H9 (cell line): ENCODE measurements around the gene SERF2. TPM values are rescaled to one million over a fixed set of nuclear protein-coding genes. Genes with fewer than 3 reads are reported as not detected.

ENCODE experiments used
- DNase-seq: peaks from one replicate; pipeline ENCODE4 v3.0.0-alpha.2; 2017
- H2AFZ ChIP-seq: one replicate; pipeline ENCODE4 v1.6.1; 2013; ENCODE audit warnings: mild to moderate bottlenecking, low read length, control low read depth, moderate library complexity
- H2AK5ac ChIP-seq: 2 replicates; pipeline ENCODE4 v1.6.1; 2013; ENCODE audit warnings: low read length, control low read depth, mixed read lengths; ENCODE audit not compliant: insufficient read length
- H2BK120ac ChIP-seq: one replicate; pipeline ENCODE4 v1.6.1; 2013; ENCODE audit warnings: low read depth, mild to moderate bottlenecking, low read length, control low read depth, inconsistent platforms; ENCODE audit not compliant: poor library complexity, severe bottlenecking
- H2BK12ac ChIP-seq: 2 replicates; pipeline ENCODE4 v1.6.1; 2013; ENCODE audit warnings: low read length, control low read depth, mixed read lengths, low read depth; ENCODE audit not compliant: insufficient read length
- H2BK15ac ChIP-seq: 2 replicates; pipeline ENCODE4 v1.6.1; 2013; ENCODE audit warnings: low read depth, low read length, control low read depth
- H2BK20ac ChIP-seq: one replicate; pipeline ENCODE4 v1.6.1; 2013; ENCODE audit warnings: low read depth, mild to moderate bottlenecking, low read length, control low read depth, inconsistent platforms; ENCODE audit not compliant: poor library complexity, severe bottlenecking
- H2BK5ac ChIP-seq: 2 replicates; pipeline ENCODE4 v1.6.1; 2013; ENCODE audit warnings: low read length, control low read depth, mixed read lengths; ENCODE audit not compliant: insufficient read length
- H3K14ac ChIP-seq: 2 replicates; pipeline ENCODE4 v1.6.1; 2013; ENCODE audit warnings: low read length, control low read depth; ENCODE audit not compliant: insufficient read depth
- H3K18ac ChIP-seq: 2 replicates; pipeline ENCODE4 v1.6.1; 2013; ENCODE audit warnings: low read depth, mild to moderate bottlenecking, mixed read lengths, low read length, control low read depth; ENCODE audit not compliant: insufficient read length
- H3K23ac ChIP-seq: 2 replicates; pipeline ENCODE4 v1.6.1; 2013; ENCODE audit warnings: low read length, control low read depth, mixed read lengths, low read depth; ENCODE audit not compliant: insufficient read length
- H3K23me2 ChIP-seq: 2 replicates; pipeline ENCODE4 v1.6.1; 2013; ENCODE audit warnings: low read depth, mild to moderate bottlenecking, mixed read lengths, low read length, control low read depth; ENCODE audit not compliant: insufficient read length, poor library complexity, severe bottlenecking
- H3K27ac ChIP-seq: 2 replicates; pipeline ENCODE4 v1.5.1; 2013; ENCODE audit warnings: low read length, control low read depth, mixed read lengths, low read depth; ENCODE audit not compliant: insufficient read length
- H3K27me3 ChIP-seq: 2 replicates; pipeline ENCODE4 v1.6.1; 2013; ENCODE audit warnings: low read length, control low read depth, inconsistent platforms; ENCODE audit not compliant: insufficient read depth
- H3K4ac ChIP-seq: 2 replicates; pipeline ENCODE4 v1.6.1; 2013; ENCODE audit warnings: low read depth, mild to moderate bottlenecking, control low read depth, inconsistent platforms, low read length, moderate library complexity
- H3K4me1 ChIP-seq: 2 replicates; pipeline ENCODE4 v1.6.1; 2013; ENCODE audit warnings: low read length, control low read depth, inconsistent platforms; ENCODE audit not compliant: insufficient read depth
- H3K4me2 ChIP-seq: 2 replicates; pipeline ENCODE4 v1.6.1; 2013; ENCODE audit warnings: low read length, control low read depth, mixed read lengths; ENCODE audit not compliant: insufficient read length, insufficient read depth
- H3K56ac ChIP-seq: 2 replicates; pipeline ENCODE4 v1.6.1; 2013; ENCODE audit warnings: low read depth, mild to moderate bottlenecking, mixed read lengths, low read length, control low read depth; ENCODE audit not compliant: insufficient read length
- H3K79me1 ChIP-seq: 2 replicates; pipeline ENCODE4 v1.6.1; 2013; ENCODE audit warnings: low read depth, mild to moderate bottlenecking, moderate library complexity, low read length, control low read depth, inconsistent platforms; ENCODE audit not compliant: insufficient read depth, poor library complexity, severe bottlenecking
- H3K79me2 ChIP-seq: 2 replicates; pipeline ENCODE4 v1.6.1; 2013; ENCODE audit warnings: low read length, control low read depth, inconsistent platforms; ENCODE audit not compliant: insufficient read depth
- H3K9ac ChIP-seq: 2 replicates; pipeline ENCODE4 v1.6.1; 2013; ENCODE audit warnings: low read length, control low read depth, mixed read lengths; ENCODE audit not compliant: insufficient read length; ENCODE audit errors: extremely low read depth
- H3K9me3 ChIP-seq: one replicate; pipeline ENCODE4 v1.6.1; 2013; ENCODE audit warnings: low read depth, low read length, inconsistent platforms; ENCODE audit not compliant: control insufficient read depth
- H3T11ph ChIP-seq: one replicate; pipeline ENCODE4 v1.6.1; 2013; ENCODE audit warnings: mild to moderate bottlenecking, low read length, control low read depth, inconsistent platforms
- H4K20me1 ChIP-seq: one replicate; pipeline ENCODE4 v1.6.1; 2013; ENCODE audit not compliant: control insufficient read depth, insufficient read length, insufficient read depth
- H4K5ac ChIP-seq: 2 replicates; pipeline ENCODE4 v1.6.1; 2013; ENCODE audit warnings: low read depth, mild to moderate bottlenecking, mixed read lengths, low read length, control low read depth; ENCODE audit not compliant: insufficient read length
- H4K8ac ChIP-seq: replicated peaks from 2 replicates; pipeline ENCODE4 v1.6.1; 2013; ENCODE audit warnings: low read length, control low read depth, mixed read lengths, low read depth; ENCODE audit not compliant: insufficient read length
- H4K91ac ChIP-seq: 2 replicates; pipeline ENCODE4 v1.6.1; 2013; ENCODE audit warnings: low read depth, mild to moderate bottlenecking, moderate library complexity, mixed read lengths, low read length, control low read depth; ENCODE audit not compliant: insufficient read length
- H3K27ac Mint-ChIP-seq, 3 experiments: 2 replicates in 2 of 3; 3 replicates in 1 of 3; pipeline ENCODE4 v1.8.0; 2020 to 2021; ENCODE audit warnings: mixed read lengths in 3 of 3, mild to moderate bottlenecking in 1 of 3, moderate library complexity in 1 of 3
- H3K27me3 Mint-ChIP-seq: 2 replicates; pipeline ENCODE4 v1.8.0; 2021; ENCODE audit warnings: low read depth, mild to moderate bottlenecking, moderate library complexity, mixed read lengths
- H3K36me3 Mint-ChIP-seq, 3 experiments: 2 replicates in 2 of 3; 3 replicates in 1 of 3; pipeline ENCODE4 v1.8.0; 2020 to 2021; ENCODE audit warnings: low read depth in 3 of 3, mixed read lengths in 3 of 3; ENCODE audit not compliant: insufficient read depth in 1 of 3
- H3K4me1 Mint-ChIP-seq, 2 experiments: 2 replicates each; pipeline ENCODE4 v1.8.0; 2020; ENCODE audit warnings: mixed read lengths in 2 of 2
- H3K4me3 Mint-ChIP-seq, 2 experiments: 2 replicates in 1 of 2; 3 replicates in 1 of 2; pipeline ENCODE4 v1.8.0; 2020 to 2021; ENCODE audit warnings: mild to moderate bottlenecking in 2 of 2, mixed read lengths in 2 of 2, moderate library complexity in 1 of 2
- H3K9me3 Mint-ChIP-seq, 2 experiments: 2 replicates in 1 of 2; 3 replicates in 1 of 2; pipeline ENCODE4 v1.8.0; 2020; ENCODE audit warnings: mild to moderate bottlenecking in 2 of 2, mixed read lengths in 2 of 2, moderate library complexity in 1 of 2
- CTCF ChIP-seq: fragments of 200-600 bp; sonication (generic); conservative IDR thresholded peaks from 3 replicates; pipeline ENCODE4 v1.8.0; 2021; ENCODE audit warnings: antibody characterized with exemption, mild to moderate bottlenecking
- WGBS: extraction: QIAGEN DNeasy Blood & Tissue Kit; methylation state at CpG from one replicate; pipeline ENCODE4 v1.1.7; 2013; ENCODE audit warnings: missing lambda C conversion rate, low lambda C conversion rate, mixed read lengths; ENCODE audit not compliant: insufficient read length; ENCODE audit errors: extremely low coverage; 5-methylcytosine and 5-hydroxymethylcytosine counted together
- total RNA-seq: library from RNA; stranded (reverse); gene quantifications from 2 replicates; pipeline ENCODE4 v1.2.1, GENCODE V29; 2021

The SERF2 gene
- total RNA-seq, 1 experiment from 2014 or later: 819 TPM

DNA sequence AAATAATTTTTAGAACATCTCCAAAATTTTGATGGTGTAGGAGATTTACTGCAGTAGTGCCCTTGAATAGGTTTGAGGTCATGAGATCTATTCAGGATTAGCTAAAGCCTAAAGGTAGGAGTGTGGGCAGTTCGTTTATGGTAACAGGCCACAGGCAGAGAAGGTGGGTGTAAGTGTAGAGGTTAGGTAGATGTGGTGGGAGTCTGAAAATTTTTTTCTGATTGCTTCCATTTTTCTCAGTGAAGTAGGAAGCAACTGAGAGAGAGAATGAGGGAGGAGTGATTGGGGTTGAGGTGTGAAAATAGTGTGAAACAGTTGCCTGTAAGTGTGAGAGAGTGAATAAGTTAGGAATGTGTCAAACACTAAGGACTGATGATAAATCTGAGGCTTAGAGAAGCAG is 13.1 kb upstream of the SERF2 start:
- Histone ChIP-seq H2BK15ac (no peak overlapping the region), H2BK20ac (no peak overlapping the region), H4K5ac (no peak overlapping the region), H2BK120ac (no peak overlapping the region), H2AFZ (no peak overlapping the region), H3T11ph (no peak overlapping the region), H3K18ac (no peak overlapping the region), H3K79me1 (no peaks in the 10 kb centered on the region), H3K4ac (no peak overlapping the region), H2BK5ac (no peak overlapping the region), H3K9ac (no peak overlapping the region), H4K8ac (no peak overlapping the region), H2AK5ac (no peak overlapping the region), H3K27me3 (no peaks in the 10 kb centered on the region), H3K14ac (no peak overlapping the region), H3K9me3 (no peaks in the 10 kb centered on the region), H4K91ac (no peak overlapping the region), H3K27ac (no peak overlapping the region), H3K56ac (no peak overlapping the region), H3K79me2 (no peaks in the 10 kb centered on the region), H3K4me2 (no peak overlapping the region), H3K23ac (no peak overlapping the region), H2BK12ac (no peak overlapping the region), H3K23me2 (peaks cover 13% of the 10 kb centered on the region), H3K4me1 (no peaks in the 10 kb centered on the region; the same call in 1 of the 2 replicates), H4K20me1 (no peaks in the 10 kb centered on the region)
- Mint-ChIP-seq H3K27ac (no peak overlapping the region), H3K36me3 (peaks cover 0 to 9% (median 0%) of the 10 kb centered on the region in 3 experiments; a peak in 2 of 7 replicates), H3K4me1 (peaks cover 12 to 13% of the 10 kb centered on the region in 2 experiments), H3K4me3 (no peak overlapping the region), H3K9me3 (no peaks in the 10 kb centered on the region; a peak in 1 of 5 replicates), H3K27me3 (peaks cover 2% of the 10 kb centered on the region)
- DNase-seq: no peak
- WGBS: no CpG with 5 or more reads among the region's 1 CpG
- TF ChIP-seq CTCF: no peak
